GM21367 (cell line): ENCODE results near the gene MAP1LC3A.
"Not testable (repeated sequence)": the region's sequence is repeated elsewhere in the genome, so short reads cannot be mapped to it uniquely, and the experiment has no call there.

Source experiments
- ATAC-seq: cut with Tn5 transposase; IDR thresholded peaks from one replicate; pipeline ENCODE4 v1.9.1; 2021; ENCODE audit not compliant: unreplicated experiment

Gene MAP1LC3A

DNA sequence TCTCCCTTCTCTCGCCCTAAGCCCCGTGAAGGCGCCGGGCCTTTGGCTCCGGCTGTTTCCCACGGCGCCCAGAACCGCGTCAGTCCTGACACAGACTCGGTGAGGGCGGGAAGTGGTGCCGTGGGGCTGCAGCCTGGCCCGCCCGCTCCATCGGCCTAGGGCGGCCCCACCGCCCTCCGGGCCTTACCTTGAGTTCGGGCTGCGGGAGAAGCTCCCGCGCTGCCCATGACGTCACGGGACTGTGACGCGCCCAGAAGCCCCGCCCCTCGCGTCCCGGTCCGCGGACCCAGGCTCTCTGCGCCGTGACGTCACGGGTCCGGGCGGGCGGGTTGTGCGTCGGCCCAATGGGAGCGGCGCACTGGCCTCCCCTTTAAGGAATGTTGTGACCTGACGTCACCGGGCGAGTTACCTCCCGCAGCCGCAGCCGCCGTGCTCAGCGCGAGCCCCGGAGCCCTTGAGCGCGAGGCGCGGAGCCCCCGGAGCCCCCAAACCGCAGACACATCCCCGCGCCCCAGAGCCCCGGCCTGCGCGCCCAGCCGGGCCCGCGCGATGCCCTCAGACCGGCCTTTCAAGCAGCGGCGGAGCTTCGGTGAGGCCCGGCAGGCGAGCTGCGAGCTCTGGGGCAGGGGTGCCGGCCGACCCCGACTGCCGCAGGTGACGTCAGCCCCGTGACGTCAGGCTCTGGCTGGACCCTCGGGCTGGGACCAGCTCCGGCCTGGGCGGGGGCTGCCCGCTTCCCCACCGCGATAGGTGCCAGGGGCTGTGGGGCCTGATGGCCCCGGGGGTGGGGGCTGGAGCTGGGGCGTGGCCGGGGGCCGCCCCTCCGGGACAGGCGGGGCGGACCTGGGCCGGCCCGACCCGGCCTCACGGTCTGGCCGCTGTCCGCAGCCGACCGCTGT is at the start of gene MAP1LC3A:
Gene MAP1LC3A (plus strand): TSS at position 399 of the 899 bp plus-strand sequence. CDS start 151 bp downstream, at position 550.
- no peak for ATAC-seq

DNA sequence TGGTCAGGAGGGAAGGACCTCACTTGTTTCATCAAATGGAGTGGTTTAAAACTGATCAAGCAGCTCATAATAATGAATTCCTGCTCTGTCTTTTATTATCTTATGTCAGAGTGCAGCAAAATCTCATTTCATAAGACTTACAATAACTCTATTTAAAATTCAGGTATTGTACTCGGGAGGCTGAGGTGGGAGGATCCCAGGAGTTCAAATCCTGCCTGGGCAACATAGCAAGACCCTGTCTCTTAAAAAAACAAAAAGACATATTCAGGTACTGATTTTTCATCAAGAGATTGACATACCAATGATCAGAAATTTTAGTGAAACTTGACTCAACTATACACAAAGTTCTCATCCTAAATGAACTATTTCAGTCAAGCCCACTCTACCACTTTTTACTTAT is 47.9 kb upstream of the MAP1LC3A start:
- ATAC-seq, result no peak

DNA sequence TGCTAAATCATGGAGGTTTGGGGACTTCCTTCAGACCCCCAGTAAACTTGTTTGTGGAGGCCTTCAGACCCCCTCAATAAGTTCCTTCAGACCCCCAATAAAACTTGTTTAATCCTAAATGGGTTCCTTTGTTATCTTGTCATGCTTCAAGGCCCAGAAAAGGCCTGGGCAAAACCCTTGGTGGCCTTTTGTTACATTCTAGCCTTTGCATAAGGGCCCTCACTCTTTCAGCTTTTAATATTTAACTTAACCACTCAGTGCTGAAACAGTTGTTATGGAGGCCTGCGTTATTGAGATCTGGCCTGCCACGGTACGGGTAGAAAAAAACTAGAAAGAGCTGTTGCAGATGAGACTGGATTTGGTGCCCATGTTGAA is 46.6 kb upstream of the MAP1LC3A start:
- ATAC-seq, result no peak

DNA sequence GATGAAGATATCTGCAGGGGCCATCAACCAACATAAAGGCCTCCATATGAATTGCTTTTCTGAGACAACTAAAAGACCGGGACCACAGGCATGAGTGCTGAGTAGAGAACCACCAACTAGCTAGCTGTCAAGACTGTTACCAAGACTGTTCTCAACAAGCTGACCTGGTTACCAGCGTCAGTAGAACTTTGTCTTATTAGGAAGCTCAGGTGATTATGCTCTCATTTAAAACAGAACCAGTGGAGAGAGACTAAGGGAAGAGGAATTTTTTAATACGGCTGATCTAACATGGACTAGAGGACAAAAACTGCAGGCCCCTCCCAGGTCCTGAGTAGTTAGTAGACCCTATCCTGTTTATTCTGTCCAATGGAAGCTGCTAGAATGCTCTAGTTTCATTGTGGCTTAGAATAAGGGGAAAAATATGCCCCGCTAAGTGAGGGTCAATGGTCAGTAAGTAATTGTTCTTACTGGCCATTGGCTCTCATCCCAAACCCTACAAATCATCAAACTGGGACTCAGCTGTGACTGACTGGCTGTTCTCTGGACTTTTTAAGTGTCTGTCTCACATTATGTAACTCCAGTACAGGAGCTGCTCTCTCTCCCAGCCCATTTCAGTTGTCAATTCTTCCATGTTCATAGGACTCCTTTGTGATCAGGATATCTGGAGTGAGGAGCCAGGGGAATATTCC is 46.1 kb upstream of the MAP1LC3A start:
- ATAC-seq, result no peak

DNA sequence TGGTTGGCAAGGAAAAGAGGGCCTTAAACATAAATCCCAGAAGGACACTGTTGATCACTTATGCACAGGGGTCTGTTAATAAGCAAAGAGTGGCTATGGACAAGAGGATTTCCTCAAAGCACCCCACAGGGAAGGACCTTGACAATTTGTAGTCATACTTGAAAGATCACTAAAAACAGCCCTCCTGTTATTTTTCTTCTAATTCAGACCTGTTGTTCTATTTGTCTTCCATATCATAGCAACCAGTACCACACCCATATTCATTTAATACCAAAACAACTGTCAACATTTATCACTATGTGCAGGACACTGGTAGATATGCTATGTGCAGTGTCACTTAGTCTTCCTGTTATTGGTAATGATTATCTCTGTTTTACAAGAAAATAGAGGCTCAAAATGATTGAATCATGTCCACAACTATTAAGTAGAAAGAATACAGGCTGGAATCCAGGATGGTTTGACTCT is 45.5 kb upstream of the MAP1LC3A start:
- ATAC-seq, result no peak

DNA sequence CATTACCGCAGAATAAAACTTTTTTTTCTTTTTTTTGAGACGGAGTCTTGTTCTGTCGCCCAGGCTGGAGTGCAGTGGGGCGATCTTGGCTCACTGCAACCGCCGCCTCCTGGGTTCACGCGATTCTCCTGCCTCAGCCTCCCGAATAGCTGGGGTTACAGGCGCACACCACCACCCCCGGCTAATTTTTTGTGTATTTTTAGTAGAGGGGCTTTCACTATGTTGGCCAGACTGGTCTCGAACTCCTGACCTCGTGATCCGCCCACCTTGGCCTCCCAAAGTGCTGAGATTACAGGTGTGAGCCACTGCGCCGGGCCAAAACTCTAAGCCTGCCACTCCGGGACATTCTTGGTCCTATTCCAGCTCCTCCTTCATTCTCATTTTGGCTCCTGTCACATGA is 44.5 kb upstream of the MAP1LC3A start:
- not testable (repeated sequence) for ATAC-seq

DNA sequence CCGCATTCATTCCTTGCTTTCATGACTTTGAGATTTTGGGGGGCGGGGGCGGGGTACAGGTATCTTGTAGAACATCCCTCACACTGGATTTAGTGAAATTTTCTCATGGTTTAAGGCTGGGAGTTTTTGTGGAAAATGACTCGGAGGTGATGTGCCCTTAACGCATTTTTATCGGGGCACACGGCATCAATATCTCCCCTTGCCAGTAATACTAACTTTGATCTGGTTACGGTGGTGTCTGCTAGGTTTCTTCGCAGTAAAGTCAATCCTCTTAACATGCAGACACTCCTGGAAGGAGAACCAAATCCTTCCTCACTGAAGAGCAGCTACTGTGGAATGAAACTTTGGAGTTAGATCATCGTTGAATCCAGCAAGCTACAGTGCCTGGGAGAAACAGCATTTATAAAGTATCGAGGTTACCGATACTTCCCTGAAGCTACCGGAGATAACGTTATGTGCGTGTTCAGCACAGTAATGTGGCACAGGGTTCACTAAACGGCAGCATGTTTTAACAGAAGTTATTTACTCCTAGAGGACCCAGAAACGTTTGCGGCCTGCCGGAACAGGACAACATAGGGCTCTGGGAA is 43.5 kb upstream of the MAP1LC3A start:
- ATAC-seq, result no peak

DNA sequence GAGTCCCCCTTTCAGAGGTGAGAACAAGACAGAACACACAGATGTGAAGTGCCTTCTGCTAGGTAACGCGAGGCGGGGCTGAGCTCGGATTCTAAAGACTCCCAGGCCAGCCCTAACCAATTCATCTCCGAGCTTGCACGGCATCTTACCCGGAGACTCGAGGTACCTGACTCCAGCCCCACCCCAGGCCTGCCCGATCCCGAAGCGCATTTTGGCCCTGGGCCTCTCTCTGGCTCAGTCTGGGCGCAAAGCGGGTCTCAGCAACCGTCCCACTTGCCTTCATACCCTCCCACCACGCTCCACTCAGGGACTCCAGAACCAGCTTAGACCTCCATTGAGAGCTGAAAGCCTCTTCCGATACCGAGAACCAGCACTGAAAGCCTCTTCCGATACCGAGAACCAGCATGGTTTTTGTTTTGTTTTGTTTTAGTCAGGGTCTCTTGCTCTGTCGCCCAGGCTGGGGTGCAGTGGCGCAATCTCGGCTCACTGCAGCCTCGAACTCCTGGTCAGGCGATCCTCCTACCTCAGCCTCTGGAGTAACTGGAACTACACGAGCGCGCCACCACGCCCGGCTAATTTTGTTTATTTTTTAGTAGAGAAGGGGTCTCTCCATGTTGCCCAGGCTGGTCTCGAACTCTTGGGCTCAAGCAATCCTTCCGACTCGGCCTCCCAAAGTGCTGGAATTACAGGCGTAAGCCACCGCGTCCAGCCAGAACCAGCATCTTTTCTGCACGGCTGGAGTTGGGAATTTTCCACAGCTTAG is 42.9 kb upstream of the MAP1LC3A start:
- ATAC-seq, result peak; percentile 44

DNA sequence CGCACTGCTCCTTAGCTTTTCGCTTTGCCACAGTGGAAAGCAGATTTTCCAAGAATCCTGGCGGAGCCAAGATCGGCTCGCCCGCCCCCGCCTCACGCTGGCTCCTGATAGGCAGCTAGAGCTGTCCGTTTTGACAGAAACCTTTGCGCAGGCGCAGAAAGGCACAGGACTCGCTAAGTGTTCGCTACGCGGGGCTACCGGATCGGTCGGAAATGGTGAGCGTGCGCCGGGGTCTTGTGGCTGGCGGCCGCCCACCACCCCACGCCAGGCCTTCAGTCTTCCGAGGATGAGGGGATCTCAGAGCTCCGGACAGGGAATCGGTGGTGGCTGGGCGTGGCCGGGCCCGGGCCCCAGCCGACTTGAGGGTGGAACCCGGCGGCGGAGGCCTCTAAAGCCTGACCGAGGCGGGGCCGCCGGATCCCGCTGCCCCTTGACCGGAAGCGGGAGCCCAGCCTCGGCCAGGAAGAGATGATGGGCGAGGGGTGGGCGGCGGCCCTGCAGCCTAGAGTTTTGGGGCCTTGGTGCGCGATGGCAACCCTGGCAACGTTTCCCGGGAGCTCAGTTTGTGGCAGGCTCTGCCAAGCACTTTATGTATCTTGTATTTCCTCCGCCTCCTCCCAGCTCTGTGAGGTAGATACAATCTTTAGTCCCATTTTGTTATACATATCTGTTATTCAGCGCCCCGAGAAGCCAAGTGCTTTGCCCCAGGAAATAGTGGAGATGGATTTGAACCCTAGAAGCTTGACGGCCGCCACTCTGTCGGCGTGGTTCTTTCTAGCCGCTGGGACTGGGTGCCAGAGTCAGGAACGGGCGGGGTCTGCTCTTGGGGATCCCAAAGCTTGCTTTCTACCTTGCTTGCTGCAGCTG is 42.0 kb upstream of the MAP1LC3A start, which contains the start of gene DYNLRB1:
Gene DYNLRB1 (plus strand): TSS at position 176 of the 867 bp plus-strand sequence. CDS start 37 bp downstream, at position 213.
- peak; percentile 66 for ATAC-seq

DNA sequence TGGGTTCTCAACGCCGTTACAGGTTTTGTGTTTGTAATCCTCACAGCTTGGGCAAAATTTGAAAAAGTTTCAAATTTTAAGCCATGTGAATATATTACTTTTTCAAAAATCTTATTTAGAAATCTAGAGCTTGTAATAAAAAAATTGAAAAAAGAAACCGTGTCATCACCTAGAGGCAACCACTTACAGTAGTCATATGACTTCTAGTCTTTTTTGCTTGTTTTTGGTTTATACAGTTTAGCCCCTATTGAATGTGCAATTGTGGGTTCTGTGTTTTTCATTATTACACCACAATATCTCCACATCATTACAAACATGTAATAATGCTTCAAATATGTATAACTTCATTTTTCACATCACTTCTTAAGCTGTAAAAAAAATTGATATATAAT is 41.4 kb upstream of the MAP1LC3A start:
- ATAC-seq, result no peak

DNA sequence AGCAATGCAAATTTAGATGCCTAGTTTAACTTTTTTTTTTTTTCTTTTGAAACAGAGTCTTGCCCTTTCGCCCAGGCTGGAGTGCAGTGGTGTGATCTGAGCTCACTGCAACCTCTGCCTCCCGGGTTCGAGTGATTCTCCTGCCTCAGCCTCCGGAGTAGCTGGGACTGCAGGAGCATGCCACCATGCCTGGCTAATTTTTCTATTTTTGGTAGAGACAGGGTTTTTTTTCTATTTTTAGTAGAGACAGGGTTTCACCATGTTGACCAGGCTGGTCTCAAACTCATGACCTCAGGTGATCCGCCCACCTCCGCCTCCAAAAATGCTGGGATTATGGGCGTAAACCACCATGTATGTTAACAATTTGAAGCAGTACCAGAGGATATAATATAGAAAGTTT is 39.7 kb upstream of the MAP1LC3A start:
- ATAC-seq, result not testable (repeated sequence)

DNA sequence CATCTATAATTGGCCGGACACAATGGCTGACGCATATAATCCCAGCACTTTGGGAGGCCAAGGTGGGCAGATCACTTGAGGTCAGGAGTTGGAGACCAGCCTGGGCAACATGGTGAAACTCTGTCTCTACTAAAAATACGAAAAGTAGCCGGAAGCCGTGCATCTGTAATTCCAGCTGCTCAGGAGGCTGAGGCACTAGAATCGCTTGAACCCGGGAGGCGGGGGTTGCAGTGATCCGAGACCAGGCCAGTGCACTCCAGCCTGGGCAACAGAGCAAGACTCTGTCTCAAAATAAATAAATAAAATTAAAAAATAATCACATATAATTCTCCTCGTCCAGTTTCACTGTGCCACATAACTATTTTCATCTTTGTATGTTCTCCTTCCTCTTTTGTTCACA is 38.7 kb upstream of the MAP1LC3A start:
- not testable (repeated sequence) for ATAC-seq

DNA sequence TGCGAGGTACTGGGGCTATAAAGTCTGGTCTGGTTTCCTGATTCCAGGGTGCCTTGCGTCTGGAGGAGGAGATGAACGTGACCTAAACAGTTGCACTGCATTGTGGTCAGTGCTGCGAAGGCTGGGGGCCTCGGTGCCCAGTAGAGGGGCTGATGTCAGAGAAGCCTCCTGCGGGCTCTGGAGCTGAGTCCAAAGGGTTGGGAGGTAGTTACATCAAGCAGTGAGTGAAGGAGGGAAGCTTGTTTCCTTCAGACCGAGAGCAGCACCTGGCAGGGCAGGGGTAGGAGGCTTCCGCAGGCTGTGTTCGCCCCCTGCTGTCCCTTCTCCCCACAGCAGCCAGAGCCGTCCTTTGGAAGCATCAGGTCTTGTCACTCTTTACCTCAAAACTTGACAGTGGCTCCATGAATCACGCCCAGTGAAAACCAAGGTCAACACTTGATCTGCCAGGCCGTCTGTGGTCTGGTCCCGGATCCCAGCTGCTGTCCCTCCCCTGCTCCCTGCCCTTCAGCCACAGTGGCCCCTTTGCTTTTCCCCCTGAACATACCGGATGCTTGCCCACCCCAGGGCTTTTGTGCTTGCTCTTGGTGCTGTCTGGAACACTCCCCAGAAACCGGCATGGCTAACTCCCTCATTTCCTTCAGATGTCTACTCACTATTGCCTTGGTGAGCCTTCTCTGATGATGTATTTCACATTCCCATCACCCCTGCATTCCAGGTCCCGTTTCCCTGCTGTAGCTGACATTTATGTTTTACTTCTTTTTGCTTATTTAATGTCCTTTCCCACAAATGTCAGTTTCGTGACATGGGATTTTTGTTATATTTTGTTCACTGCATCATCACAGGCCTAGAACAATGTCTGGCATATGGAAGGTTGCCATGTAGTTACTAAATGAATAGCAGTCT is 35.3 kb upstream of the MAP1LC3A start:
- ATAC-seq, result no peak

DNA sequence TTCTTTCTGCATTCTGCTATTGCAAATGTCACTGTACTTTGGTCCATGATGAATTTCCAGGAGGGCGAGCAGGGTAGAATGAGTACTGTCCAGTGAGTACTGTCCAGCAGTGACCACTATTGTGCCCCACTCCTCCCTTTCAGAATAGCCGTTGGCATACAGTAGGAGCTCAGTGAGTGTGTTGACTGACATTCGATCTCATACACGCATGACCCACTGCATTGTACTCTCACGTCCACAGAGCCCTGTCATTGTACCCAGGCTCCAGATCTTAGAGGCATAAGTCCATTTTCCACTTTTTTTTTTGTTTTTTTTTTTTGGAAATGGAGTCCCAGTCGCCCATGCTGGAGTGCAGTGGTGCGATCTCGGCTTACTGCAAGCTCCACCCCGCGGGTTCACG is 34.1 kb upstream of the MAP1LC3A start:
- ATAC-seq, result no peak

DNA sequence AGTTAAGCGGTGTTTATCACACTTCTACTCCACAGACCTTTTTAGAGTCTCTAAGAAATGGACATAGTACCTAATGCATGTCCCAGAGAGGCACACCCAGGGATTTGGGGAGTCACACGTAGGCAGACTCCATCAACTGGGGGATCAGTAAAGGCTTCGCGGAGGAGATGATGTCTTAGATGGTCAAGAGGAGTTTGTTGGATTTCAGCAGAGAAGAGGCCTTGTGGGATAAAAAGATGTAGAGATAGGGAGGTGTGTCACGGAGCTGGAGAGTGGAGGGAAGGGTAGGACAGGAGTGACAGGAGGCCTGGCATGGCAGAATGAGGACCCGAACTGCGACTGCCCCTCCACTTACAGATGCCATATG is 33.2 kb upstream of the MAP1LC3A start:
- no peak for ATAC-seq

DNA sequence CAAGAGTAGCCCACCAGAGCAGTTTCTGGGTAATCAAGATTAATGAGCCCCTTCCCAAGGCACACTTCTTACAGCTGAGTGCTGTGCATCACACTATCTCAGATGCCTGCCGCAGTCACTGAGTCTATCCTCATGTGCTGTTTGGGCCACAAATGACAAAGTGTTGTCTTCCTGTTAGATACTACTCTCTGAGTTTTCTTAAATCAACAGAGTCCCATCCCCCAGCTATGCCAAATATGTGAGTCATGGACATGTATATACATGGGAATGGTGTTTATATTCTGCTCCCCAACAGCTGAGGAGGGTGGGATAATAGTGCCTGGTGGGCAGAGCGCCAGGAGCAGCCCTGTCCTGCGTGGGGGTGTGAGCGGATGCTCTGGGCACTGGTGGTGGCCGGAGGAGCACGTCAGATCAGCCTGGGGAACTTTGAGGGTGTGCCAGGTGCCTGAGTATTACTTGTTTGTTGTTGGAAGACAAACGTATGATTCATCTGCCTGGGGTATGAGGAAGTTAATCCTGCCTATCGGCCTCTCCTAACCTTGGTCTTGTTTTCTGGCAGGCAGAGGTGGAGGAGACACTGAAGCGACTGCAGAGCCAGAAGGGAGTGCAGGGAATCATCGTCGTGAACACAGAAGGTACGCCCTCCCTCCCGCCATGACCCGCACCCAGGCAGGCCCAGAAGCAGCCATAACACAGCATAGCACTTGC is 32.7 kb upstream of the MAP1LC3A start:
- no peak for ATAC-seq

DNA sequence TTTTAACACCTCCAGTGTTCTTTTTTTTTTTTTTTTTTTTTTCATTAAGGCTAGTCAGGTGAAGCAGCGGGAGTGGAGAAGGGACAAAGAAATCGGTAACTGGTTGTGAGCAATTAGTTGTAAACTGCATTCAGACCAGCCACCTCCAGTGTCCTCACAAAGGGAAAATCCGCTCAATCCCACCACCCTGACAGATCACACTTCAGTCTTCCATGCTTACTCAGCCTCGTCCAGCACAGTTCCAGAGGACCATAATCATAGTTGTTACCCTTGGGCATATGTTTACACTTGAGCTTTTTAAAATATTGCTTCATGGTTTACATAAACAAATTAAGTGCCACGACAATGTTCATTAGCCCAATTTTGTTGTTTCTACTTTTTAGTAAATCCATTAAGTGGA is 32.1 kb upstream of the MAP1LC3A start:
- ATAC-seq, result no peak

DNA sequence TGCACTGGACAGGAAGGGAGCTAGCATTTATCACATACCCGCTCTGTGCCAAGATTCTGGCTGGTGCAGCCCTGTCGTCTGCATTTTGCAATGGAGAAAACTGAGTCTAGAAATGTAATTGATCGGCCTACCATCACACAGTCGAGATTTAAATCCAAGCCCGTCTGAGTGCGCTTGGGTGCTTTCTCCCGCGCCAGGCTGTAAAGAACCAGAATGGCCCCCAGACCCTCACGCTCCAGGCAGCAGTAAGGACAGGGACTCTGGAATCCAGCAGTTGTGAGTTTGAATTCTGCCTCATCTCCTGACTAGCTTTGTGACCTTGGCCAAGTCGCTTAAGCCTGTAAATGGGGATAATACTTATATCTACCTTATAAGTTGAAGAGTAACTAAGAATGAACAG is 31.5 kb upstream of the MAP1LC3A start:
- no peak for ATAC-seq
